ENCODE data around the gene LCP2.

The LCP2 gene

GRCh38 chr5:170294556-170294955, 3.0 kb downstream of the LCP2 start:
- FAIRE-seq = no peak

GRCh38 chr5:170294057-170294456, 3.5 kb downstream of the LCP2 start:
- FAIRE-seq = no peak

- FAIRE-seq = no peak
These were observed 4.3 kb downstream of the LCP2 start for GRCh38 chr5:170293273-170293672.

GRCh38 chr5:170292179-170293104, 5.1 kb downstream of the LCP2 start:
- no peak for FAIRE-seq

- FAIRE-seq = no peak
These were observed 7.1 kb downstream of the LCP2 start for GRCh38 chr5:170290498-170290897.

GRCh38 chr5:170289764-170290163, 7.8 kb downstream of the LCP2 start:
- no peak for FAIRE-seq

GRCh38 chr5:170289121-170289520, 8.5 kb downstream of the LCP2 start:
- FAIRE-seq = no peak

- no peak for FAIRE-seq
These were observed 9.0 kb downstream of the LCP2 start for GRCh38 chr5:170288551-170288950.

GRCh38 chr5:170288151-170288550, 9.4 kb downstream of the LCP2 start:
- FAIRE-seq = no peak

- FAIRE-seq = no peak
These were observed 10.0 kb downstream of the LCP2 start for GRCh38 chr5:170287532-170287931.

GRCh38 chr5:170286386-170286925, 11.1 kb downstream of the LCP2 start:
- FAIRE-seq = no peak

- no peak for FAIRE-seq
These were observed 12.4 kb downstream of the LCP2 start for GRCh38 chr5:170285181-170285580.

- FAIRE-seq = no peak
These were observed 13.3 kb downstream of the LCP2 start for GRCh38 chr5:170284231-170284630.

- no peak for FAIRE-seq
These were observed 14.3 kb downstream of the LCP2 start for GRCh38 chr5:170283296-170283695.

- FAIRE-seq = no peak
These were observed 17.5 kb downstream of the LCP2 start for GRCh38 chr5:170280011-170280493.

GRCh38 chr5:170279459-170279817, 18.1 kb downstream of the LCP2 start:
- no peak for FAIRE-seq

- FAIRE-seq = no peak
These were observed 18.7 kb downstream of the LCP2 start for GRCh38 chr5:170278611-170279458.

- FAIRE-seq = no peak
These were observed 19.7 kb downstream of the LCP2 start for GRCh38 chr5:170277867-170278281.

- no peak for FAIRE-seq
These were observed 21.4 kb downstream of the LCP2 start for GRCh38 chr5:170276140-170276539.

- FAIRE-seq = no peak
These were observed 22.1 kb downstream of the LCP2 start for GRCh38 chr5:170275376-170275994.

- FAIRE-seq = no peak
These were observed 23.4 kb downstream of the LCP2 start for GRCh38 chr5:170273968-170274710.

Measured in TTC549 (cell line).